G401 (cell line): ENCODE measurements around the gene KCNIP1. TPM values are rescaled to one million over a fixed set of nuclear protein-coding genes. Genes with fewer than 3 reads are reported as not detected.

ENCODE experiments used
- DNase-seq: peaks from one replicate; pipeline ENCODE4 v3.0.0-alpha.2; 2015; ENCODE audit warnings: low spot score
- in situ Hi-C: cut with HindIII; loops from 2 replicates; pipeline ENCODE4 v1.10.0; 2016; ENCODE audit warnings: low sequenced_read_pairs, mixed read lengths
- total RNA-seq: library from RNA; depleted of rRNA; stranded (reverse); fragments of >200 nt; shearing (Covaris generic); gene quantifications from 2 replicates; pipeline ENCODE4 v1.2.3, GENCODE V29; 2014

KCNIP1 gene
- total RNA-seq, 1 experiment from 2014 or later, result not detected

DNA sequence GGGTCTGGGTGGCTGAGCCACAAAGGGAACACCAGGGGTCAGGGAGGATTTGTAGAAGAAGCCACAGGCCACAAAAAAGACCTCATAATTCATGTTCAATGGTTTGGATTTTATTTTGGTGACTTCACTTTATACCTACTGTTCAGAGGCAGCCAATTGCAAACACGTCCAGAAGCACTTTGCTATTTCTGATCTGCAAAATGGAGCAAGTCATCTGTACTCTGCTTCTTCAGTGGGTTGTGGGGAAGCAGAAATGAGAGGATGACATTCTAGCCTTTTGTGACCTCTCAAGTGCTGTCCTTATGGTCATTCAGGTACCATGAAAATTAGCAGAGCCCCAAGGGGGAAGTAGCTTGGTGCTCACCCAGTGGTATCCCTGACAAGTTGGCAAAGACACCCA is 2.5 kb upstream of the KCNIP1 start:
- DNase-seq, result no peak
- in situ Hi-C loops, result no loop called here

DNA sequence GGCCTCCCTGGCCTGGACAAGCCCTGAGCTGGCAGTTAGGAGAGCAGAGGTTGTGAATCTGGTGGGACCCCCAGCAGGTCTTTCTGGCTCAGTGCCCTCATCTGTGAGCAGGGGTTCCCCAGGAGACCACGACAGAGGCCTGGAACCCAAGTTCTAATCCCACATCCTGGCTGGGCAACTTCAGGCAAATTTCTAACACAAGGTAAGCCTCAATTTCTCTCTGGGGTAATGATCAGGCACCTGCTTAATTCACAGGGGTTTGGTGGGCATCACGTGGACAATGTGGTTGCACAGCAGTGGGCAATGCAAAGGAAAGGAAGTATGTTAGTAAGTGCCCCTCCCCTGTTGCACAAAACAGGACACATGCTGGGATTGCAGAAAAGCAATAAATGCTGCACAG is 1.9 kb upstream of the KCNIP1 start:
- in situ Hi-C loops, result no loop called here
- no peak for DNase-seq

DNA sequence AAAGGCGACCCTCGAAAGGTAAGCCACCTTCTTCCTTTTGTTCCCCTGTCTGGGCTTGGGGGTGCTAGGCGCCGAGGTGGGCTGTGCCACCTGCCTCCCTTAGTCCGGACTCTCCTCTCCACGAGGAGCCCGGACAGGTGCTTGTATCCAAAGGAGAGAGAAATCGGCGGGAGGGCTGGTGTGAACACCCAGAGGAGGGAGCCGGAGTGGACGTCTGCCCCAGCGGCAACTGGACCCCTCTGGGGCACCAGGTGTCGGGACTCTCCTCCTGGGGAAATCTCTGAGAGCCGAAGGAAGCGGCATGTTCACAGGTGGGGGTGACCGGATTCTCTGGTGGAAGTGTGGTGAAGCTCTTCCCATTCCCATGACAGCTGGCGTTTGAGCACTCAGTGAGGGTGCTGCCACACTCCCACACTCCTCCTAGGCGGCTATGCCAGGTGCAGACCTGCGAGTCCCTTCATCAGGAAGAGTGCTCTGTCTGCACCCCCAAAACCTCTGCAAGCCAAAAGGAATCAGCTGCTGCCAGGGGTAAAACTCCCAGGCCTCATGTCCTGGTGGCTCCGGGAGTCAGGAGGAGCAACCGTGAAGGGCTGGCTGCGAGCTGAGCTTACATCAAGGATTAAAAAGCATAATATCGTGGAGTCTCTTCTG is 921 bp downstream of the KCNIP1 start:
- DNase-seq, result peak; percentile 52
- in situ Hi-C loops, result no loop called here

DNA sequence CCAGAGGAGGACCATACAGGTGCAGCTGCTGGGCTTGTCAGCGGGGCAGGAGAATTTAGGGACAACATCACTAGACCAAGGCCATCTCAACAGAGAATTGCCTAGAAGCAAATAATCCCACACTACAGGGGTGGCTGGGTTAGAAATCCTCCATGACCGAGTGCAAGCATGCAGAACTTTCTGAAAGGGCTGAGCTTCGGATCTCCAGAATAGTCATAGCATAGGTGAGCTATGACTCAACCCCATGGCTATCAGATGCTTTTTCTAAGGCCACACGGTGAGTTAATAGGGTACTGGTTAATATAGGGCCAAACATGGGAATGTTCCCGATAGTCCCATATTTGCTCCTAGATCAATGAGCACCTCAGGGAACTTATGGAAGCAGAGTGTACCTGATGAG is 4.2 kb downstream of the KCNIP1 start:
- no peak for DNase-seq
- in situ Hi-C loops, result no loop called here

DNA sequence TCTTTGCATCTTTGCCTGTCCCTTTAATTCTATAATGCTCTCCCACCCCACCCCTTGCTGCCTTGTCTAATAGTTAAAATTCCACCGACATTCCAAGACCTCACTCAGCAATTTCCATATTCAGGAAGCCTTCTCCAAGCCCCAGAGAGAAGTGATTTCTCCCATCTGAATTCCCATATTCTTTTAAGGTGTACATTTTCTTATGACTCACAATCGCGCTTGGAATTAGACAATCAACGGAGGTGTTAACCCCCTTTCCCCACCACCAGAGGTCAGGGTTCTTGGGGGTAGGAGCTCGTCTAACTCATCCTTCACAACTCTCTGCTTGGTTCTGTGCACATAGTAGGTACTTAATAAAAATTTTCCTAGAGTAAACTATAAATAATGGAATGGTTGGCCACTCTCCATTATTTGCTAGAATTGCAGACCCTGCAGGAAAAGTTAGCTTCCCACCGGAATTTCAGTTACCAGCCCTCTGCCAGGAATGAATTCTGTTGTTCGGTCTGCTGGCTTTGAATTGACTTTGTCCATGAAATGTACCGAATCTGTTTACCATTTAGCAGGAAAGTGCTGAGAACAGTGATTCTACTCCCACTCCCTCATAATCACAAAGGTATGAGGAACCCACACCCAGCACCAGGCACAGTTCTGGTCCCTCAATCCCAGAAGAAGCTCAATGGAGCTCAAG is 5.0 kb downstream of the KCNIP1 start:
- DNase-seq, result no peak
- in situ Hi-C loops, result no loop called here

DNA sequence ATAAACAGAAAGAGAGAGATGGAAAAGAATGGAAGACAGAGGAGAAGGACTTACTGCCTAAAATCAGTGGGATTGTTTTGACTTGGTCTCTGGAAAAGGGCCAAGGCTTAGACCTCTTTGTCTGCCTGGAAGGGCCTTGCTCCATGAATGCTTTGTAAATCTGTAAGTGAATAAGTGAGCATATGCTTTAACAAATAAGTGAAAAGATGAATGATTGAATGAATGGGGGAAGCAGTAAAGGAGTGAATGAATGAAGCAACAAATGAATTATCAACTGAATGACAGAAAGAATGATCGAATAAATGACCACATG is 5.5 kb downstream of the KCNIP1 start:
- DNase-seq, result no peak
- in situ Hi-C loops, result no loop called here

DNA sequence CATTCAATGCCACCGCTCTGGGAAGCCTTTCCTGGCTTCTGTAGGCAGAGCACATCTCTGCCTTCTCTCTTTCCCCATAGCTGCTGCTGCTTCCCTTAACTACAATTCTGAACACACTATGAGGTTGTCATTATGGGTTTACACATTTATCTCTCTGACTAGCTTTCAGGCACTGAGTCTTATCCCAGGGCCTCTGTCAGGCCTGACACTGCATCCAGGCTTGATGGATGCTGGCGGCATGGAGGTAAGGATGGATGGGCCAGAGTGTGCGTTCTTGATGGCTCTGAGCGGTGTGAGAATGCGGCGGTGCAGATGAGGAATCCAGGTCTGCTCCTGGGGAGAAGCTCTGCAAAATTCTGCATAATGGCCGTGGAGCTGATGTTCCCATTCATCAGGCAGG is 6.3 kb downstream of the KCNIP1 start:
- no peak for DNase-seq
- in situ Hi-C loops, result no loop called here

DNA sequence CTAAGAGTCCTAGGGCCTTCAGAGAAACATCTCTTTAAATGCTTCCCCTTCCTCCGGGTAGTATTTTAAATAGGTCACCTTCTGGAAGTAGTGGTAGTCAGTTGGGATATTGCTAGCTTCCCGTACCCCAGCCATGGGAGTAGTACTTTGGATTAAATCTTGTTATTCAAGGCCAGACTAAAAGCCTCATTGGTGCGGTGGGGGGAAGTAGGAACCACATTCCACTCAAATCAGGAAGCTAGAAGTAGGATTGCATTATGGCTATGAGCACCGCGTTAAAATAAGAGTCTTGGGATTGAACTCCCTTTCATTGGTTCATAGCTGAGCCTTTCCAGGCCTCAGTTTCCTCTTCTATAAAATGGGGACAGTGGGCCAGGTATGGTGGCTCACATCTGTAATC is 6.7 kb downstream of the KCNIP1 start:
- in situ Hi-C loops, result no loop called here
- DNase-seq, result no peak

DNA sequence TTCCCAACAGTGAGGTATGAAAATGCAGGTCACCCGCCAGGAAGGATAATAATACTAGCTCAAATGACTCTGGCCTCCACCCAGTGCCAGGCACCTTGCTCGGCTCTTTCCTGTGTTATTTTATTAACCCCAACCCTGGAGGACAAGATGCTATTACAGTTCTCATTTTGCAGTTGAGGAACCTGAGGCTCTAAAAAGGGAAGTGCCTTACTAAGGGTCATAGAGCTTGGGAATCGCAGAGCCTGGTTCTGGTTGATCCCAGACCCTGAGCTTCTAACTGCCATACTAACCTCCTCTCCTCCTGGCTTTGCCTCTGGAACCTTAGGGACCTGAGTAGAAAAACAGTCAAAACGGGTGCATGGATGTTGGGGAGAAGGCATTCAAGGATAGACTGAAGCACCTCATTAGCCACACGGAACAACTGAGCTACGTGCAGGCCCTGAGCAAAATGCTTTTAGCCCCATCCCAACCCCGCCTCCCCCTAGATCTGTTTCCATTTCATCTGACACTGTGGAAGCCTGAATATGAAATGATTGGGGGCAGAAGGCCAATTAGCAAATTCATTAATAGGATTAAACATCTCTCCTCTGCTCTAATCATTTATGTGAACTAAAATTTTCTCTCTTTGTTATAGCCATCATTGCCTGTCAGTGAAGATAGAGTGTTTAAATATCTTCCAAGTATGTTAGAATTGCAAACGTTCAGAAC is 7.9 kb downstream of the KCNIP1 start:
- in situ Hi-C loops, result no loop called here
- no peak for DNase-seq

DNA sequence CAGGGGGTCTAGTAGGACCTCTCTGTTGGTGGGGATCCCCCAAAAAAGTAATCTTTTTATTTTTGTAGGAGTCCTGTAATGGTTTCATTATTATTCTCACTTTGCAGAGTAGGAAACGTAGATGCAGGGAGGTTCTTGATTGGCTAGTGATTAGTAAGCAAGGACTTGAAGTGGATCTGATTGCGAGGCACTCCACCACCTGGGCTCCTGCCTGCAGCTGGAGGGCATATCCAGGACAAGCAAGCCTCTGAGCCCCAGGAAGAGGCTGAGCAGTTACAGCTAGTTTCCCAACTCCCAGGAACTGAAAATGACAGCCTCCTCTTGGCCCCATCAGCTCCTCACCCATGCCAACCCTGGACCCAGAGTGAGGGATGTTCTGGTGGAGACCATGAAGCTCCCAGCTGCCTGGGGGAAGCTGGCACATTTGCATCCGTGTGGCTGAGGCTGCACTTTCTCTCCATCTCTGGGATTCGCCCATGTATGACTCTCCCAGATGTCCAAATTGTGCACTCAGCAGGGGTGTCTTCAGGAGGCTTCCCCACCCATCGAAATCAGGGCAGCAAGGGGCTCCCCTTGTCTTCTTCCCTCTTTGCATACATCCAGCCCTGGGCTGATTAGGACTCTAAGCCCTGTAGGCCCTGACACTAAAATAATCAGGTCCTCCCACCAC is 10.2 kb downstream of the KCNIP1 start:
- in situ Hi-C loops, result no loop called here
- DNase-seq, result no peak

DNA sequence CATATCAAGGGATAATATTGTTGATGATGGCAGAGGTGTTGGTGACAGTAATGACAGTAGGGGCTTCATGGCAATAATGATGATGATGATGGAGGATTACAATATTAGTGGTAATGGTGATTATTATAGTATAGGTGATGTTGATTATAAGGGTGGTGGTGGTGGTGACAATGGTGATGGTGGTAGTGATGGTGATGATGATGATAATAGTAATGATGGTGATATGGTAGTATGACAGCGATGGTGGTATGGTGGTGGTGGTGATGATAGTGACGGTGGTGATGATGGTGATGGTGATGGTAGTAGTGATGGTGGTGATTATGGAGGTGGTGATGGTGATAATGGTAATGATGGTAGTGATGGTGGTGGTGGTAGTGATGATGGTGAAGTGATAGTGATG is 13.6 kb downstream of the KCNIP1 start:
- no peak for DNase-seq
- in situ Hi-C loops, result no loop called here

DNA sequence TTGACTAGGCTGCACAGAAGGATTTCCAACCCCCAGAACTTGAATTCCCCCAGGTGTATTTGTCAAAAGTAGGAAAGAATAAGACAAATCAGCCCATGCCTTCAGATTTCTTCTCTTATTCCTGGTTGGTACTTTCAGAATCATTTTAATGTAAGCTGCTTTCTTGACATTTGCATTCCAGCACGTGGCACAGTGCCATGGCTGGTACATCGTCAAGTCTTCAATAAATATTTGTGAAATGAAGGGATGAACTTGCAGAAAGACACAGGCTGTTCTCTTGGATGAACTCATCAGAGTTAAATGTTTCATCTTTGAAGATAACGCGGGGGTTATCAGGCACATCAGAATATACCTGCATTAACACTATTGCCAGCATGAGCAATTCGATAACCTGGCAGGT is 14.5 kb downstream of the KCNIP1 start:
- DNase-seq, result no peak
- in situ Hi-C loops, result no loop called here

DNA sequence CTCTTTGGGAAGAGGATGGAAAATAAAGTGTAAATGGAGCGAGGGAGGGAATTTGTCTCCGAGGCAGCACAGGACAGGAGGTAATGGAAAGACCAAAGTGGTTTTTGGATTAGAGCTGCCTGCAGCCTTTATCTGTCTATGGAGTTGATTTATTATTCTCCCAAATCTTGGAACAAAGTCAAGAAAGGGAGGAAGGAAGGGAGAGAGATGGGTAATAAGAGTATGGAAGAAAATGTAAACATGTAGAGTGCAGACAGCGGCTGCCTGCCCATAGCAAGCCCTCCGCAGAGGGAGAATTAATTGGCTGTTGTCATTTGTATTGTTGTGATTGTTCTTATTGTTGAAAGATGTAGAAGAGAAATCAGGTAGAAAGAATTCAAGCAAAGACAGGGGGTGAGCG is 15.7 kb downstream of the KCNIP1 start:
- DNase-seq, result no peak
- in situ Hi-C loops, result no loop called here

DNA sequence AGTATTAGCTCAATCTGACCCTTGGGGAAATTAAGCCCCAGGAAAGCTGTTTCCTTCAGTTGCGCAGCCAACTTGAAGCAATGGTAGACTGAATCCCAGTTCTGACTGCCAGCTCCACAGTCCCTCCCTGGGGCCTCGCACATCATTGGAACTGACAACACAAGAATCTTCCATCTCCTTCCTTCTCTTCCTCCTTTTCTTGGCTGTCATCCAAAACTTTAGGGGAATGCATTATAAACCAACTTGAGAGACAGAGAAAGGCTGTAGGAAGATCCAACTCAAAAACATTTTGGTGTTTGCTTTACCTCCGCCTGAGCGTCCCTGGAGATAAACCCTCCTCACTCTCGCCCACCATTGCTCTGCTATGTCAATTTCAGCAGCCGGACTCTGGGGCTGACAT is 16.6 kb downstream of the KCNIP1 start:
- no peak for DNase-seq
- in situ Hi-C loops, result no loop called here

DNA sequence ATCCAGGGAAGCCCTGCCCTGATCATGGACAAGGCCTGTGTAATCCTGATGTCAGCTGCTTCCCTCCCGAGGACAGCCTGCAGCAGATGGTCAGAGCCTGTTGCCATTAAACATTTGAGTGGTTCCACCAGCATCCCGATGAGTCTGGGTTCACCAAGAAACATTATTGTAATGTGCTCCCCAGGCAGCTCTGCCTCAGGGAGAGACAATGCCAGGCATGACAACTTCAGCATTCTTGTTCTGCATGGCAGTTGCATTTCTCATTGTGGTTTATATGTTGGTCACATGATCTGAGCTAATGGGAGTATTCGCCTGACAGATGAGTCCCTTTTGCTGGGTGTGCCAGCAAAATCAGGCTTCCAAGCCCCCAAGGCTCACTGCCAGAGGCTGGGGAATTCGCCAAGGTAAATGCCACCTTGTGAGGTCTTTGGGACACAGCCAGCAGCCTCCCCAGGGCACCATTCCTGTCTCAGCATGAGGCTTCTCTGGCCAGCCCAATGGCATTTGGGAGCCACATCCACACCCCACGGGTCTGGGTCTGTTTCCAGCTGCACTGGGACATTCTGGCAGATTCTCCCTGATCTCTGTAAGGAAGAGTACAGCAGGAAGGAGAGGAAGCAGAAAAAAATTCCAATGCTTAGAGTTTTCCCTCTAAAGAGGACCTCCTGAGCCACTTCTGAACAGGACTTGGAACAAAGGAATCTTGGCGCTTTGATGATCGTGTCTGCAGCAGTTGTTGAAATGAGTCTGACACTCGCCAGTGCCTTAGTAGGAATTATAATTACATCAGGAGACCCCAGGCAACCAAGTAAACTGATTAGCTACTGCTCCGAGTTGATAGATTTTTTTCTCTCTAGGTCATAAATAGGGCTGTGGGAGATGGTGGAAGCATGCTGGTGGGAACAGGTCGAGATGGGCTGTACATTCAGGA is 18.7 kb downstream of the KCNIP1 start:
- in situ Hi-C loops, result no loop called here
- peak; percentile 85 for DNase-seq

DNA sequence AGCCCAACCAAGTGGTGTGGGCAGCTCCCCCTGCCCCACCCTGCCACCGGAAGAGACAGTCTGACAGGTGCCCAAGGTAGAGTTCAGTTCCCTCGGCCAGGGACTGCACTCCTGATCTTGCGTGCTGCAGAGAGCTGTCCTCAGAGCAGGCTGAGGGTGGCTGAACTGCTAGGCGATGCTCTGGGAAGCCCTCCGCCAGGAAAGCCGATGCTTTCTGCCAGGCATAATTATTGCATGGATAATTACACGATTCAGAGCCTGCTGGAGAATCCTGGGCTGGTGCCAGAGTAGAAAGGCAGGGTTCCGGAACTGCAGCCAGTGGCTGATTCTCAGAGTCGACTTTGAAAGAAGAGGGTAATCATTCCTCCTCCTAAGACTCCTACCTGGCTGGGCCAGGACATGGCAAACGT is 19.3 kb downstream of the KCNIP1 start:
- in situ Hi-C loops, result no loop called here
- DNase-seq, result peak; percentile 79

DNA sequence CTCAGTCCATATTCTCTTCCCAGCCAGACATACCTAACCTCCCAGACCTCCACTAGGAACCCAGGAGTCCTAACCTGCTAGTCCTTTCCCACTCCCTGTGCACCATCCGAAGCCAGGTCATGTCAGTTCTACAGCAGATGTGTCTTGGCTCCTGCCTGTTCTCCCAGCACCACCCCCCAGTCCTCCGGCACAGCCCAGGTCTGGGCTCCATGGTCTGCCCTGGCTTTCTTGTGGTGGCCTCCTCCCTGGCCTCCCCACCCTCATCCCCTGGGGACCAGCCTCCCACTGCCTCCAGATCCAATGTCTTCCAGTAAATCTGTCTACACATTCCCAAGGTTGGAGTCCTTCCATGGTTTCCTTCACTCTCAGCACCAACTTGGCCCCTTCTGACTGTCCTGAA is 20.0 kb downstream of the KCNIP1 start:
- in situ Hi-C loops, result no loop called here
- no peak for DNase-seq

DNA sequence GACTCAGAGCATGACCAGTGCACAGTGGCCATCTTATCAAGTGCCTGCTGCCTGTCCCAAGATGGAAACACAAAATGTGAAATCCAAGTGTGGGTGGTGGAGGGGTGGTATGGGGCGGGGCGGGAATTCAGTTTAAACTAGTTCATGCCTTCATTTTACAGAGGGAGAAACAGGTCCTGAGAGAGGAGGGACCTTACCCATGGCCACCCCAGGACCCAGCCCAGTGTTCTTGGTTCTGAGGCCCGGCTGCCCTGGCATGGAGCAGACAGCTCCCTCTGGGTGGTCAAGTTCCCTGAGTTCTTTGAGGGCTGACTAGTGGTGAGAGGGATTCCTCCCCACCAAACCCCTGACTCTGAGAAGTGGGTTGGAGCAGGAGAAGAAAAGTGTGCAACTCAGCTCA is 20.8 kb downstream of the KCNIP1 start:
- DNase-seq, result no peak
- in situ Hi-C loops, result no loop called here

DNA sequence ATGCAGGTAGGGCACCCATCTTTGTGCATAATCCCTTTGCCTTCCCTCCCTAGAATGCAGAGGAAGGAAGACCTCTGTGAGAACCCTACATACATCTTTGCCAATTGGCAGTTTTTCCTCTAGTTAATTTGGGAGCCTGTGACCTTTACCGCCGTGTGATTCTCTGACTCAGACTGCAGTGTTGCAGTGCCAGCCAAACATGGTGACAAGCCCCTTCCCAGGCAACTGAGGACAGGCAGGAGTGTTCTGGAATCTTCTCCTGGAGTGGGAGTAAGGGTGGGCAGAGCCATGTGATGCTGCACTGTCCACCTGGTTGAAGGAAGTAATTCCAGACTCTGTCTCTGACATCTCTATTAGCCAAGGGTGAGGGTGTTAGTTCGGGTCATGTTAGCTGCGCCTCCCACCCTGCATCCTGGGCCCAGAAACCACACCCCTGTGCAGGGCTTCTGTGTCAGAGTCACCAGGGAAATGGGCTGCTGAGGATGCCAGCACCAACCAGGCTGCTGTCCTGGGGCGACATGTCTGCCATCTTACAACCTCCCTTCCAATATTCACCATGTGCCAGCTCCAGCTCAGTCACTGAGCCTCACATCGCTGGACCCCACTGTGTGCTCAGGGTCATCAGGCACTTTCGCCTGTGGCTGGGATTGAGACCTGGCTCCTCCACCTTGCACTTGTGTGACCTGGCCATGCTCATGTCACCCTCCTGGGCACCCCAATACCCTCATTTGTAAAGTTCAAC is 21.8 kb downstream of the KCNIP1 start:
- DNase-seq, result no peak

More for the DNA sequence above, 21.8 kb downstream of the KCNIP1 start:
- in situ Hi-C loops, result no loop called here
